NCI-H2107 (cell line): Measurements from ENCODE around the gene RREB1.
"Not testable (repeated sequence)": the region's sequence is repeated elsewhere in the genome, so short reads cannot be mapped to it uniquely, and the experiment has no call there.

Source experiments
- DNase-seq: peaks from one replicate; lab custom pipeline; 2025; lab: John Stamatoyannopoulos, UW

RREB1 gene

DNA sequence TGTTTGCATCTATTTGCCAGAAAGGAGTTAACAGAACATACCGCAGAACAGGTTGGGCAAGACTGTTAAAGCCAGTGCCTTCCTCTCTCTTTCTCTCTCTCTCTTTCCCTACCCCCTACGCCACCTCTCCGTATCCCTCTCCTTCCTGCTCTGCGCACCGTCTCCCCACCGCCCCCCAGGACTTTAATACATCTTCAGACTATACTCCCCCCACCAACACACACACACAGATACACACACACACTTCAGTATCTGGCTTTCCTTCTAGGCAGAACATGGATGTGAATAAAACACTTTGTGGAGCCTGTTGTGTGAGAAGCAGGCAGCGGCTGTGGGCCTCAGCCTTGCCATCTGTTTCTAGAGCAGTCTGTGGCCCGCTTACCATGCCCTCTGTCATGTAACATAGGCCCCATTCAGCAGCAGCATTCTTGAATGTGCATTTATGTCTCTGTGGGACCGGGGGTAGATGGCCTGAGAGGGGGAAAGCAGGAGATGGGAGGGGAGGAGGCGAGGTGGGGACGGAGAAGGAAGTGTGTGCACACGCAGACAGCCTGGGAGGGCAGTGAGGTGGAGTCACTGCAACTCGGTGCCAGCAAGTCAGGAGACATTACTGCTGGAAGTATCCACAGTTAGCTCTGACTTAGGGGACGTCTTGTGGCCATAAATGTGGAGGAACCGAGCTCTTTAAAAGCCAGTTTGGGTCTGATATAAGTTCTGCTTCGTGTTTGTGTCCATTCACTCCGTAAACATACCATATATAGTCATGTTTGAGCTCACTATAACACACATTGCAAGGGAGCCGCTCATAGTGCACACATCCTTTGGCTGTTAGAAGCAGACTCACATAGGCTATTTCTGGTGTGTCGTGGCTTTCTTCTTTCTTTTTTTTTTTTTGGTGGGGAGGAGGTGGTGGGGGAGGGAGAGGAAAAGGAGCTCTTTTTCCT lies 38.4 kb downstream of the RREB1 start:
- no peak for DNase-seq

GRCh38 chr6:7147051-7147671 lies 39.4 kb downstream of the RREB1 start:
- no peak for DNase-seq

- DNase-seq, result no peak
Measured at GRCh38 chr6:7148100-7148822, 40.5 kb downstream of the RREB1 start.

- no peak for DNase-seq
Measured at GRCh38 chr6:7150381-7151064, 42.8 kb downstream of the RREB1 start.

- DNase-seq, result no peak
Measured at GRCh38 chr6:7151381-7151780, 43.6 kb downstream of the RREB1 start.

- no peak for DNase-seq
Measured at GRCh38 chr6:7152462-7152861, 44.7 kb downstream of the RREB1 start.

- DNase-seq, result no peak
Measured at GRCh38 chr6:7153789-7154188, 46.0 kb downstream of the RREB1 start.

- no peak for DNase-seq
Measured at GRCh38 chr6:7154341-7155139, 46.8 kb downstream of the RREB1 start.

DNA sequence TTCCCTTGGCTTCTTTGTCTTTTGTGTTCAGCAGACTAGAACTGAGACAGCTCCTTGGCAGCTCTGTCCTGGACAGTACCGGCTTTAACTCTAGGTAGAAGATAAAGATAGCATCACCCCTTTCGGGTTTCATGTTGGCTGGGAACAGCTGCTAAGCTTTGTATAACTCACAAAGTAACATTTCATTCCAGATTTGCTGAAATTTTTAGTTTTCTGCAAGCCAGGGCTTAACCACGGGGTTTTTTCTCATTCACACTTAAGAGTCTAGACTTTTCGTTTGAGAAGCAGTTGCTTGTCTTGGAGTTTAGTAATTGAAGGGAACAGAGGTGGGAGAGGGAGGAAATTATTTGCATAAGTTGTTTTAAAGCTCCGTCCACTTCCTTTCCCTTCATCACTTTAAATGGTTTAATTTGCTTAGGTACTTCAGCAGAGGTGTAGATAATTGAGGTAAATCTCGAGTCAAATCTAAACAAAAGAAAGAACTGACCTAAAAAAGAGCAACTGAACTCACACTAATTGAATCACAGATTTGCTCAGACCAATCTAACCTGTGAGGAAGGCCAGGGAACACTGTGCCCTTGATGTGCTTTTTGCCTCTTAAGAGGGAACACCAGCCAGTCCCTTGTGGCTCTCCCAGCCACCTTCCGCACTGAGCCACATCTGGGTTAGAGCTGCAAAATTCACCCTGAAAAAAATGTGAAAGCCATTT lies 48.3 kb downstream of the RREB1 start:
- DNase-seq, result no peak

DNA sequence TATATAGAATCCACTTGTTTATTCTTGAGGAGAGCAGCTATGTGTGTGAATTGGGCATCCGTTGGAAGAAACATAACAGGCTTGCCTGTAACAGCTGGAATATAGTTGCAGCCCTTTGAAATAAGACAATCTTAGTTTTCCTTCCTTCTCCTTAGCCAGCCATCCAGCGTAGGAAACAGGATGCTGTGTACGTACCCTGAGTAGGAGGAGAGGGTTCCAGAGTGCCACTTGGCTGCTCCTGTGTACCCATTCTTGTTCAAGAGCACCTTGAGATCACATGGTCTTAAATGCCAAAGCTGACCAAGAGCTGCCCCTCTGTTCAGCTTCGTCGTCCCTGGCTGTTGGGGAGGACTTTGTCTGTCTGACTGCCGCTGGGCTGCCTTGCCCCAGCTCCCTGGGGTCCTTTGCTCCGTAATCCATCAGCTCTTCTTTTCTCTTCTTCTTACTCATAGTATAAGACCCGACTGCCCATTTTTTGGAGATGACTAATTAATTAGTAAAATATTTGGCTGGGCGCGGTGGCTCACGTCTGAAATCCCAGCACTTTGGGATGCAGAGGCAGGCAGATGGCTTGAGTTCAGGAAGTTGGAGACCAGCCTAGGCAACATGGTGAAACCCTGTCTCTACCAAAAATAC lies 49.0 kb downstream of the RREB1 start:
- no peak for DNase-seq

DNA sequence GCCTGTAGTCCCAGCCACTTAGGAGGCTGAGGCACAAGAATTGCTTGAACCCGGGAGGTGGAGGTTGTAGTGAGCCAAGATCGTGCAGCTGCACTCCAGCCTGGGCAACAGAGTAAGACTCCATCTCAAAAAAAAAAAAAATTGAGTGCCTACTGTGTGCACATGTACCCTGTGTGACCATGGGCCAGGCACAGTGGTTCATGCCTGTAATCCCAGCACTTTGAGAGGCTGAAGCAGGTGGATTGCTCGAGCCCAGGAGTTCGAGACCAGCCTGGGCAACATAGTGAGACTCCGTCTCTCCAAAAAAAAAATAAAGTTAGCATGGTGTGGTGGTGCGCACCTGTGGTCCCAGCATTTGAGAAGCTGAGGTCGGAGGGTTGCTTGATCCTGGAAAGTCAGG lies 49.5 kb downstream of the RREB1 start:
- DNase-seq, result not testable (repeated sequence)

DNA sequence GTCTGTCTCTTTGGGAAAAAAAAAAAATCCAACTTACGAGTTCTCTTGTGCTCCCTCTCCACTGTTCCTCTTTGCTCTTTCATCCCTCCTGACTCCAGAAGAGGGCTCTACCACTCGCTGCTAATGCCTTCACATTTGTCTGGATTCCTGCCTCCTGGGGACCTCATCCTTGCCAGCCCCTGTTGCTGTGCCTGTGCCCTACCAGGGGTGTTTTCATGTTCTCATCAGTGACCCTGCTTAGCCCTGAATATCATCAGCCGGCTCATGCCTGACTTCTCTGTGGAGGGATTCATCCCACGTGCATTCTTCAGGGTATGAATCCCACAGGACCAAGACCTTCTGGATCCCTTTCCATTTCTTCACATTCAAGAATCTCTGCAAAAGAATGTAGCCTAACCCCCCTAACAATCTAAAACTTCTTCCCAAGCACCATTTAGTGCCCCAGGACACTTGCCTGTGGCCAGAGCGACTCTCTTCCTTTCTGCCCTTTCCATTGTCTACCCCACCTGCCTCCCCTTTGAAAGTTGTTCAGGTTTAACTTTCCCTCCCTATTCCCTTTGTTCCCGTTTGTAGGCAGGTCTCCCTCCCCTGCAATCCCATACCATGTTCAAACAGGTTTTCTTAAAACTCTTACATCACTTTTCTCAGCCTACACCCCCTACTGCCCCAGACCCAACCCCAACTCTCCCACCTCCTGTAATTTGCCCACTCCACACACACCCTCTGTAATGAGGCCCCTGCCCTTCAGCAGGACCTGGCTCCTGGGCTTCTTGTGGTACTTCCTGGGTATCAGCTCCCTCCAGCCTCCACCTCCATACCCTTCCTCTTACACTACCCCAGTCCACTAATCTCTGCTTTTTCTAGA lies 50.2 kb downstream of the RREB1 start:
- no peak for DNase-seq

DNA sequence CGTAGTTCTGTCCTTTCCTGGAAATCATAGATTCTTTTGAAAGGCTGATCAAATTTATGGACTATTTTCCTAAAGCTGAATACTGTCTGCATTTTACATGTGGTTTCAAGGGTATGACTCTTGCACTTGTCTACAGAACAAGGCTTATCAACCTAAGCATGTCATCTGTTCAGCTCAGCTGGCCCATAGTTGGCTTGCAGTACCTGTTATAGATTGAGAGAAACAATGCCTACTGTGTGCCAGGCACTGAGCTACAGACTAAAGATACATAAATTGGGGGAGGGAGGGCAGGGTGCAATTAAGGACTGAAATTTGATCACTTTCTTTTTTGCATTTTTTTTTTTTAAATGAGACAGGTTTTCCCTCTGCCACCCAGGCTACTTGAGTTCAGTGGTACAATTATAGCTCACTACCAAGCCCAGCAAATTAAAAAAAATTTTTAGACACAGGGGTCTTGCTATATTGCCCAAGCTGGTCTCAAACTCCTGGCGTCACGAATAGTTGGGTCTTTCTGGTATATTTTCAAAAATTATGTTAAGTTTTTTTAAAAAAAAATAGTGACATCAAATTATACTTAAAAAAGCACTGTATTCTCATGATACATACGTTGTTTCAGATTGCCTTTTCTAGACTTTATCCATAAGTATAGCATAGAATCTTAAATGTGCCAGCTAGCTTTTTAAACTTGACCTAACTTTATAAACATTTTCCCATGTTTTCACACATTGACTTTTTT lies 52.2 kb downstream of the RREB1 start:
- DNase-seq, result no peak

DNA sequence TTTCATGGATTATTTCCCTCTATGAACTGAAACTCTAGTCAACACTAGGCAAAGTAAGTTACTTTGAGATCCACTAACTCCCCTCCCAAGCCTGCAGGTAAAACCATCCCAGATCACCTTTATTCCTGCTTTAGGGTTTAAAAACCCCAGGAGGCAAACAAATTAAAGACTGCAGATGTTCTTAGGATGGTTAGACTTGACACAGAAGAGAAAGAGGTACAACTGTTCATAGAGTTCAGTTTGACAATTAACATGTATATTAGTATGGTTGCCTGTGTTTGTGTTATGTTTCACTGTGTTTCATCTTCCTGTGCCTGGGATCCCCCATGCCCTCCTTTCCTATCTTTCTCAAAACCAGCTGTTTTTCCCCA lies 53.5 kb downstream of the RREB1 start:
- DNase-seq, result no peak

- DNase-seq, result no peak
Measured at GRCh38 chr6:7161845-7162244, 54.1 kb downstream of the RREB1 start.

GRCh38 chr6:7163661-7164071 lies 55.9 kb downstream of the RREB1 start:
- DNase-seq, result no peak

GRCh38 chr6:7164536-7165001 lies 56.8 kb downstream of the RREB1 start:
- DNase-seq, result no peak
